Fibroblast of the aortic adventitia (primary cell): ENCODE measurements around the gene WDFY1. TPM values are rescaled to one million over a fixed set of nuclear protein-coding genes. Genes with fewer than 3 reads are reported as not detected.
A peak's percentile ranks its signal among the peaks of the same experiment; 100 is the strongest.

Source experiments
- DNase-seq: peaks from one replicate; pipeline ENCODE4 v3.0.0-alpha.2; 2010; ENCODE audit warnings: low read depth
- H3K4me3 ChIP-seq: 2 replicates; pipeline ENCODE4 v1.5.1; 2011; ENCODE audit warnings: low read depth, mild to moderate bottlenecking, control low read depth, low read length, moderate library complexity
- CTCF ChIP-seq: IDR thresholded peaks from 2 replicates; pipeline ENCODE4 v1.5.1; 2011; ENCODE audit warnings: mild to moderate bottlenecking, low read length, control low read depth, inconsistent platforms; ENCODE audit not compliant: insufficient read depth
- total RNA-seq: library from RNA; depleted of rRNA; stranded (reverse); fragments of >200 nt; gene quantifications from 2 replicates; pipeline ENCODE4 v1.2.3, GENCODE V29; 2012; ENCODE audit warnings: low replicate concordance

Gene WDFY1
- total RNA-seq, 1 donor = 95.4 TPM

- H3K4me3 ChIP-seq = no peak overlapping the region
- DNase-seq = no peak
- no peak for TF ChIP-seq CTCF
Measured at GRCh38 chr2:223981241-223981640, 36.1 kb upstream of the WDFY1 start.

GRCh38 chr2:223980803-223981202 lies 35.7 kb upstream of the WDFY1 start:
- TF ChIP-seq CTCF = no peak
- no peak for DNase-seq
- H3K4me3 ChIP-seq = no peak overlapping the region

- DNase-seq = no peak
- TF ChIP-seq CTCF = no peak
Measured at GRCh38 chr2:223980397-223980735, 35.2 kb upstream of the WDFY1 start.

GRCh38 chr2:223979730-223980396 lies 34.7 kb upstream of the WDFY1 start:
- no peak for DNase-seq
- no peak overlapping the region for H3K4me3 ChIP-seq
- no peak for TF ChIP-seq CTCF

More at GRCh38 chr2:223980397-223980735, 35.2 kb upstream of the WDFY1 start:
- H3K4me3 ChIP-seq = no peak overlapping the region

- H3K4me3 ChIP-seq = no peak overlapping the region
- no peak for DNase-seq
- TF ChIP-seq CTCF = no peak
Measured at GRCh38 chr2:223978451-223978850, 33.3 kb upstream of the WDFY1 start.

GRCh38 chr2:223976635-223977226 lies 31.6 kb upstream of the WDFY1 start:
- no peak overlapping the region for H3K4me3 ChIP-seq
- peak; percentile 84 for DNase-seq
- TF ChIP-seq CTCF = no peak

GRCh38 chr2:223973606-223974005 lies 28.5 kb upstream of the WDFY1 start:
- no peak for DNase-seq
- H3K4me3 ChIP-seq = no peak overlapping the region
- no peak for TF ChIP-seq CTCF
